Measurements from ENCODE around the gene RAPGEF4. TPM values are rescaled to one million over a fixed set of nuclear protein-coding genes. Genes with fewer than 3 reads are reported as not detected.

RAPGEF4 gene
- total and polyA plus RNA-seq, 9 of the 15 experiments (the other 6 are each of a cell fraction or from before 2014, with no cell fraction given) = 0.04 to 0.33 (median 0.13) TPM; not detected in 6

- TF ChIP-seq ASH1L (IDR thresholded peaks at IDR 0.05; ENCODE audit: borderline replicate concordance, low read depth, partially characterized antibody) = no peak
- TF ChIP-seq PPARD (CRISPR knock-in tag; IDR thresholded peaks at IDR 0.05) = no peak
- TF ChIP-seq FOXP4 (CRISPR knock-in tag; IDR thresholded peaks at IDR 0.05; ENCODE audit: borderline replicate concordance) = no peak
- TF ChIP-seq ZNF75A (CRISPR knock-in tag; IDR thresholded peaks at IDR 0.05) = no peak
- TF ChIP-seq KLF1 (tag; IDR thresholded peaks at IDR 0.05) = no peak
- TF ChIP-seq ATF4 (CRISPR knock-in tag; IDR thresholded peaks at IDR 0.05) = no peak
- no peak for TF ChIP-seq CREB3L1 (IDR thresholded peaks at IDR 0.05; ENCODE audit: borderline replicate concordance, low read depth)
- TF ChIP-seq ZFP91 (CRISPR knock-in tag; IDR thresholded peaks at IDR 0.05) = no peak
- no peak for TF ChIP-seq AFF4 (CRISPR knock-in tag; IDR thresholded peaks at IDR 0.05)
- TF ChIP-seq MCM7 (IDR thresholded peaks at IDR 0.05) = no peak
- TF ChIP-seq BCLAF1 (IDR thresholded peaks at IDR 0.05; ENCODE audit: borderline replicate concordance in 1 of 2, control insufficient read depth in 1 of 2, low read depth in 2 of 2, low read length in 1 of 2) = no peak
- TF ChIP-seq FOS (IDR thresholded peaks at IDR 0.05; ENCODE audit: extremely low read depth, insufficient read length) = no peak
- no peak for TF ChIP-seq LARP7 (IDR thresholded peaks at IDR 0.05)
Observed at GRCh38 chr2:173090973-173091660, 355.5 kb downstream of the RAPGEF4 start (continued).

Measured in K562 (cell line).